Testis (tissue), 3 donors: ENCODE results near the gene FBXO39. TPM values are rescaled to one million over a fixed set of nuclear protein-coding genes. Genes with fewer than 3 reads are reported as not detected.

Experiments
- DNase-seq: peaks from one replicate; pipeline ENCODE4 v3.0.0-alpha.2; 2019
- H3K27ac ChIP-seq, 2 donors: fragments of 200-600 bp; sonication (generic); one replicate each; pipeline ENCODE4 v1.5.1; 2019
- H3K27me3 ChIP-seq: fragments of 200-600 bp; sonication (generic); one replicate; pipeline ENCODE4 v1.5.1; 2019
- H3K36me3 ChIP-seq: fragments of 200-600 bp; sonication (generic); one replicate; pipeline ENCODE4 v1.5.1; 2017; ENCODE audit warnings: low read depth; ENCODE audit errors: missing control alignments
- H3K4me1 ChIP-seq: fragments of 200-600 bp; sonication (generic); one replicate; pipeline ENCODE4 v1.5.1; 2019
- H3K4me3 ChIP-seq, 2 donors: fragments of 200-600 bp; sonication (generic); one replicate each; pipeline ENCODE4 v1.5.1; 2017 to 2019
- H3K9me3 ChIP-seq: fragments of 200-600 bp; sonication (generic); one replicate; pipeline ENCODE4 v1.5.1; 2017
- CTCF ChIP-seq, 3 experiments: fragments of 450-650 bp in 2 of 3; fragments of 200-600 bp in 1 of 3; sonication (generic) in 1 of 3; IDR thresholded peaks; one replicate each; pipeline ENCODE4 v1.5.1; 2016 to 2019; ENCODE audit warnings: antibody characterized with exemption in 3 of 3, mild to moderate bottlenecking in 2 of 3, moderate library complexity in 1 of 3
- POLR2A ChIP-seq: fragments of 450-650 bp; IDR thresholded peaks from one replicate; pipeline ENCODE4 v1.6.1; 2017; ENCODE audit warnings: antibody characterized with exemption, mild to moderate bottlenecking, moderate library complexity
- WGBS, 2 donors: methylation state at CpG; one replicate each; pipeline ENCODE4 v1.1.5; 2018; 5-methylcytosine and 5-hydroxymethylcytosine counted together
- intact Hi-C: fragments of 100-400 bp; cut with DNase I; formaldehyde crosslinking; loops from one replicate; pipeline ENCODE4 v1.15.1; 2023; ENCODE audit warnings: low total_unique reads
- polyA plus RNA-seq: library from polyadenylated mRNA; stranded (reverse); fragments of 350-450 nt; fragmentation: Illumina TruSeq; extraction: RNeasy Lipid Tissue Mini Kit (QIAGEN cat#74804); gene quantifications from one replicate; pipeline ENCODE4 v1.2.3, GENCODE V29; 2014; ENCODE audit warnings: low read depth, low replicate concordance; ENCODE audit not compliant: insufficient read depth
- total RNA-seq, 2 donors: library from RNA; depleted of rRNA; stranded (reverse); fragments of >200 nt; gene quantifications; one replicate each; pipeline ENCODE4 v1.2.3, GENCODE V29; 2016

Gene FBXO39
- total and polyA plus RNA-seq, 3 donors from 2014 or later: 19.9 to 62.0 (median 46.9) TPM

- intact Hi-C loops: no loop called here
- Histone ChIP-seq H3K4me1 (peaks cover 5% of the 10 kb centered on the region), H3K4me3 (no peak overlapping the region), H3K27me3 (no peaks in the 10 kb centered on the region), H3K9me3 (no peaks in the 10 kb centered on the region), H3K27ac (no peak overlapping the region), H3K36me3 (no peaks in the 10 kb centered on the region)
- 63 to 67% methylated on average over 2 of the region's 2 CpGs for WGBS, 2 donors
- TF ChIP-seq CTCF (IDR thresholded peaks at IDR 0.05) (no peak), POLR2A (no peak)
- DNase-seq: no peak
Measured at GRCh38 chr17:6779411-6779810, 3.4 kb downstream of the FBXO39 start.

GRCh38 chr17:6780001-6780400, 4.0 kb downstream of the FBXO39 start:
- WGBS, 2 donors: 76 to 88% methylated on average over 6 to 8 of the region's 8 CpGs
- TF ChIP-seq POLR2A (no peak), CTCF (IDR thresholded peaks at IDR 0.05) (no peak)
- DNase-seq: no peak
- intact Hi-C loops: no loop called here
- H3K4me3 ChIP-seq: no peak overlapping the region
- H3K27ac ChIP-seq: no peak overlapping the region
- H3K36me3 ChIP-seq: no peaks in the 10 kb centered on the region
- peaks cover 5% of the 10 kb centered on the region for H3K4me1 ChIP-seq
- H3K9me3 ChIP-seq: no peaks in the 10 kb centered on the region
- H3K27me3 ChIP-seq: no peaks in the 10 kb centered on the region

GRCh38 chr17:6780886-6781285, 4.9 kb downstream of the FBXO39 start:
- TF ChIP-seq POLR2A (no peak), CTCF (IDR thresholded peaks at IDR 0.05) (no peak)
- no peaks in the 10 kb centered on the region for H3K36me3 ChIP-seq
- no peaks in the 10 kb centered on the region for H3K27me3 ChIP-seq
- intact Hi-C loops: no loop called here
- WGBS, 2 donors: 79 to 82% methylated on average over 3 of the region's 3 CpGs
- H3K4me1 ChIP-seq: peaks cover 5% of the 10 kb centered on the region
- H3K4me3 ChIP-seq: no peak overlapping the region
- no peak for DNase-seq
- H3K9me3 ChIP-seq: no peaks in the 10 kb centered on the region
- no peak overlapping the region for H3K27ac ChIP-seq

GRCh38 chr17:6782244-6782643, 6.2 kb downstream of the FBXO39 start:
- no peak for DNase-seq
- no peaks in the 10 kb centered on the region for H3K27me3 ChIP-seq
- 90 to 96% methylated on average over 4 of the region's 4 CpGs for WGBS, 2 donors

More at GRCh38 chr17:6782244-6782643, 6.2 kb downstream of the FBXO39 start:
- Histone ChIP-seq H3K4me3 (no peak overlapping the region), H3K27ac (no peak overlapping the region), H3K4me1 (no peaks in the 10 kb centered on the region), H3K9me3 (no peaks in the 10 kb centered on the region), H3K36me3 (no peaks in the 10 kb centered on the region)
- intact Hi-C loops: no loop called here
- TF ChIP-seq CTCF (IDR thresholded peaks at IDR 0.05): no peak
- TF ChIP-seq POLR2A: no peak
